Measurements from ENCODE around the gene PRKCH.

- TF ChIP-seq CTCF (IDR thresholded peaks at IDR 0.05) (peak; percentile 81 to 82), POLR2A (IDR thresholded peaks at IDR 0.05) (no peak)
Measured at GRCh38 chr14:61456720-61457119, 135.3 kb downstream of the PRKCH start.
